Muscle of leg (tissue), 11 donors: ENCODE results near the gene MISP3. TPM values are rescaled to one million over a fixed set of nuclear protein-coding genes. Genes with fewer than 3 reads are reported as not detected.
A peak's percentile ranks its signal among the peaks of the same experiment; 100 is the strongest.

Source experiments
- DNase-seq: peaks from one replicate; pipeline ENCODE4 v3.0.0; 2013
- H3K27ac ChIP-seq: one replicate; pipeline ENCODE4 v1.5.1; 2013; ENCODE audit warnings: mild to moderate bottlenecking, low read length, control low read depth
- H3K27me3 ChIP-seq: one replicate; pipeline ENCODE4 v1.6.1; 2013; ENCODE audit warnings: low read length; ENCODE audit not compliant: control insufficient read depth, insufficient read depth
- H3K36me3 ChIP-seq: one replicate; pipeline ENCODE4 v1.6.1; 2013; ENCODE audit warnings: low read length; ENCODE audit not compliant: control insufficient read depth, insufficient read depth
- H3K4me1 ChIP-seq: one replicate; pipeline ENCODE4 v1.6.1; 2013; ENCODE audit warnings: low read length; ENCODE audit not compliant: control insufficient read depth, insufficient read depth
- H3K4me3 ChIP-seq: one replicate; pipeline ENCODE4 v1.5.1; 2013; ENCODE audit warnings: low read length, control low read depth
- H3K9me3 ChIP-seq: replicated peaks from 2 replicates; pipeline ENCODE4 v1.6.1; 2013; ENCODE audit warnings: low read depth, low read length; ENCODE audit not compliant: control insufficient read depth
- WGBS: methylation state at CpG from one replicate; pipeline ENCODE4 v1.1.5; 2013; ENCODE audit warnings: missing lambda C conversion rate; ENCODE audit not compliant: insufficient coverage; 5-methylcytosine and 5-hydroxymethylcytosine counted together
- polyA plus RNA-seq, 8 donors: library from polyadenylated mRNA; unstranded; fragments of 120-200 nt; gene quantifications; one replicate each; pipeline versions ENCODE4 v1.2.1 to v1.2.3, GENCODE V29; 2013; ENCODE audit warnings: inconsistent platforms in 1 of 8, low replicate concordance in 1 of 8; ENCODE audit not compliant: insufficient read length in 8 of 8, insufficient read depth in 1 of 8
- total RNA-seq: library from RNA; stranded (reverse); fragments of 120-200 nt; gene quantifications from one replicate; pipeline ENCODE4 v1.2.4, GENCODE V29; 2013

Gene MISP3
- total and polyA plus RNA-seq, 9 donors, result 0.62 to 1.4 (median 0.77) TPM

- no peak overlapping the region for H3K4me3 ChIP-seq
- DNase-seq, result no peak
- peaks cover 67% of the 10 kb centered on the region for H3K4me1 ChIP-seq
- 80% methylated on average over 13 of the region's 18 CpGs for WGBS
- peak overlapping the region; percentile 90 for H3K27ac ChIP-seq
- H3K9me3 ChIP-seq, result no peaks in the 10 kb centered on the region
- no peaks in the 10 kb centered on the region for H3K27me3 ChIP-seq
- peaks cover 18% of the 10 kb centered on the region for H3K36me3 ChIP-seq
These were observed 41.3 kb downstream of the MISP3 start for GRCh38 chr19:14113762-14114414.

GRCh38 chr19:14114439-14114838, 41.9 kb downstream of the MISP3 start:
- no peak for DNase-seq
- 84% methylated on average over 4 of the region's 7 CpGs for WGBS
- peaks cover 73% of the 10 kb centered on the region for H3K4me1 ChIP-seq
- H3K36me3 ChIP-seq, result peaks cover 18% of the 10 kb centered on the region
- H3K9me3 ChIP-seq, result no peaks in the 10 kb centered on the region
- H3K4me3 ChIP-seq, result no peak overlapping the region
- H3K27me3 ChIP-seq, result no peaks in the 10 kb centered on the region
- peak overlapping the region; percentile 90 for H3K27ac ChIP-seq

- Histone ChIP-seq H3K4me1 (peaks cover 77% of the 10 kb centered on the region), H3K36me3 (peaks cover 18% of the 10 kb centered on the region), H3K9me3 (no peaks in the 10 kb centered on the region), H3K4me3 (no peak overlapping the region), H3K27ac (peak overlapping the region; percentile 87), H3K27me3 (no peaks in the 10 kb centered on the region)
- 33% methylated on average over 3 of the region's 9 CpGs for WGBS
- peak; percentile 57 for DNase-seq
These were observed 42.3 kb downstream of the MISP3 start for GRCh38 chr19:14114854-14115253.

GRCh38 chr19:14115756-14116155, 43.2 kb downstream of the MISP3 start:
- Histone ChIP-seq H3K27me3 (no peaks in the 10 kb centered on the region), H3K27ac (peak overlapping the region; percentile 87), H3K36me3 (peaks cover 15% of the 10 kb centered on the region), H3K4me3 (peak overlapping the region; percentile 76), H3K4me1 (peaks cover 74% of the 10 kb centered on the region), H3K9me3 (no peaks in the 10 kb centered on the region)
- WGBS, result 60% methylated on average over 4 of the region's 5 CpGs
- peak; percentile 57 for DNase-seq

- Histone ChIP-seq H3K27ac (peak overlapping the region; percentile 87), H3K27me3 (no peaks in the 10 kb centered on the region), H3K4me1 (peaks cover 69% of the 10 kb centered on the region), H3K4me3 (peak overlapping the region; percentile 76), H3K9me3 (no peaks in the 10 kb centered on the region), H3K36me3 (peaks cover 12% of the 10 kb centered on the region)
- WGBS, result 9% methylated on average over 4 of the region's 6 CpGs
- DNase-seq, result peak; percentile 19
These were observed 43.9 kb downstream of the MISP3 start for GRCh38 chr19:14116525-14116917.

- Histone ChIP-seq H3K9me3 (no peaks in the 10 kb centered on the region), H3K36me3 (peaks cover 12% of the 10 kb centered on the region), H3K4me3 (peak overlapping the region; percentile 76), H3K4me1 (peaks cover 63% of the 10 kb centered on the region), H3K27ac (peak overlapping the region; percentile 87), H3K27me3 (no peaks in the 10 kb centered on the region)
- DNase-seq, result peak; percentile 74
- 2% methylated on average over 32 of the region's 33 CpGs for WGBS
These were observed 44.5 kb downstream of the MISP3 start for GRCh38 chr19:14116918-14117578.

DNA sequence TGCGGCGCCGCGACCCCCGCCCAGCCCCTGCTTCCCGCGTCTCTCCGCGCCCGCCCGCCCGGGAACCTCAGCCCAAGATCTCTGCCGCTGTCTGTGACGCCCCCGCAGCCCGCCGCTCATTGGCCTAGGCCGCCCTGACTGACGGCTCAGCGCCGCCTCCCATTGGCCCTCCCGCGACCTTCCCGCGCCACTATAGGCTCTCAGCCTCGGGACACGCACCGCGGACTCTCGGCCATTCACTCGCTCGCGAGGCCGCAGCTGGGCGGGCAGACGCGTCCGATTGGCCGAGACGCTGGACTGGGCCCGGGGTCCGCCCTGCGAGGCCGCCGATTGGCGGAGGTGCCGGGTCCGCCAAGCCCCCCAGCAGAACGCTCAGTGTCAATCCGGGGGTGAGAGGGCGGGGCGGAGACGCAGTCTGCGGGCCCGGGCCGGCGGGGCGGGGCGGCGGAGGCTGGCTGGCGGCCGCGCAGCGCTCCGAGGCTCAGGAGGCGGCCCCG, 45.1 kb downstream of the MISP3 start, which contains the start of gene PRKACA:
Gene PRKACA (minus strand): TSS at position 95 of the 497 bp plus-strand sequence. CDS start 215 bp downstream, outside the sequence.
- WGBS, result under 1% methylated on average over 67 of the region's 67 CpGs
- DNase-seq, result peak; percentile 100
- H3K4me1 ChIP-seq, result peaks cover 60% of the 10 kb centered on the region
- peak within 1 kb of the TSS; percentile 76 for H3K4me3 ChIP-seq
- H3K27me3 ChIP-seq, result no peaks in the 10 kb centered on the region
- H3K9me3 ChIP-seq, result no peaks in the 10 kb centered on the region
- H3K36me3 ChIP-seq, result peaks cover 12% of the 10 kb centered on the region
- peak within 1 kb of the TSS; percentile 96 for H3K27ac ChIP-seq

DNA sequence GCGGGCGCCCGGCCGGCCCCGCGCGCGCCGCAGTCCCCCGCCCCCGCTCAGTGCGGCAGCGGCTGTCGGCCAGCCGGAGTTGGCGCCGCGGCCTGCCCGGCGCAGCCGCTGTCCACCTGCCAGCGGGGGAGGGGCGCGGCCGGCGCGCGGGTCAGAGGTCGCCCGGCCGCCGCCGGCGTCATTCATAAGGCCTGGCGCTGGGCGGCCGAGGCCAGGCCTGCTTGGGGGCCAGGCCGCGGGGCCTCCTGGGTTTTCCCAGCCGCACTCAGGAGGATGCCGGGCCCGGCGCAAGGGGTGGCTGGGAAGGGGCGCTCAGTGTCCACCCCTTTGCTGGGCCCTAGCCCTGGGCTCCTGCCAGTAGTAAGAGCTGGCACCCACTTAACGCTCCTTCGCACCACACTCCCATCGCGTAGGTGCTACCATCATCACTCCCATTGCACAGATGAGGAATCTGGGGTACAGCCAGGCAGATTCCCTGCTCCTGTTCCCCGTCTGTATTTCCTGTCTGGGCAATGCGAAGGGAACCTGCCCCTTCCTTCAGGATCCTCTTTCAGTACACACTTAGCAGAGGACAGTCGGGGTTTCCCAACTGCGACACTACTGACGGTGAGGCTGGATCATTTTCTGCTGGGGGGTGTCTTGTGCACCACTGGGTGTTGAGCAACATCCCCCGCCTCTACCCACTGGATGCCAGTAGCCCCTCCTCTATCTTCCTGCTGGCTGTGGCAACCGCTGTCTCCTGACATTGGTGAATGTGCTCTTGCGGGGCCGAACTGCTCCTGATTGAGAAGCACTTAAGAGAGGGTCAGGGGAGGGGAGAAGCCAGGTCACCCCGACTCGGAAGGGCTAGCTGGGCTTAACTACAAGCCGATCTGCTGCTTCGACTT, 45.8 kb downstream of the MISP3 start:
- peak; percentile 86 for DNase-seq
- H3K4me1 ChIP-seq, result peaks cover 57% of the 10 kb centered on the region
- H3K36me3 ChIP-seq, result peaks cover 12% of the 10 kb centered on the region
- H3K9me3 ChIP-seq, result no peaks in the 10 kb centered on the region
- peak overlapping the region; percentile 53 for H3K4me3 ChIP-seq
- no peaks in the 10 kb centered on the region for H3K27me3 ChIP-seq
- peak overlapping the region; percentile 96 for H3K27ac ChIP-seq
- WGBS, result under 1% methylated on average over 51 of the region's 61 CpGs

DNA sequence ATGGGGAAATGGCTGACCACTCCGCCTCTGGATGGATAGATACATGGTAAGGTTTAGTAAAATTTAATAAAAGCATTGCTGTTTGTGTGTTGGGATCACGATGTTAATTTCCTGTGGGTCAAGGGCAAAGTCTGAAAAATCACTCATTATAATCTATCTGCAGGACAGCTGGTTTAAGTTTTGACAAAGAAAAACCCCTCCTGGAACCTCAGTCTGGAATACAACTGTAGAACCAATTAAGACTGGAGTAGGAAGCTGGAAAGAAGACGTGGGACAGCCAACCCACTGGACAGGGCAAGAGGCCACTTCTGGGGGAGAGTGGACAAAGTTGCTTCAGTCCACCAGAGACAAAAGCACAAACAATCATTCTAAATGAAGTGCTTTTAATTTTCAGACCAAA, 46.6 kb downstream of the MISP3 start:
- H3K27ac ChIP-seq, result peak overlapping the region; percentile 96
- H3K9me3 ChIP-seq, result no peaks in the 10 kb centered on the region
- no CpG with 5 or more reads among the region's 3 CpGs for WGBS
- H3K4me3 ChIP-seq, result peak overlapping the region; percentile 53
- no peaks in the 10 kb centered on the region for H3K27me3 ChIP-seq
- peaks cover 50% of the 10 kb centered on the region for H3K4me1 ChIP-seq
- H3K36me3 ChIP-seq, result peaks cover 8% of the 10 kb centered on the region
- DNase-seq, result peak; percentile 64
